Measurements from ENCODE around the gene RTN1.

Gene RTN1

DNA sequence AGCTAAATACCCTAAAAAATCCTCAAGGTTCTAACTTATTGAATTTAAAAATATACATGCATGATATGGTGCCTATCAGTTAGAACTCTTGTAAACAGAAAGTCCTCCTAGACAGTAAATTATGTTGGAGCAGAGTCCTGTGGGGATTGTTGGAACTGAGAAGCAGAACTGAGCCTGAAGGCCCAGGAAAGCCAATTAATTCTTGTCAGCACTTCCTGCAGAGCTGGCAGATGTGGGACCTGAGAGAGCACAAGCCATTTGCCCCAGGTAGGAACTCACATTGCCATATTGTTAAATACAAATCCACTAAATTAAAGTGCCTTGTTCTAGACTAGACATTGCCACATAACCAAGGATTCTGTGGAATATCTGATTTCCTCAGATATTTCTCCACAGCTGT lies 117.1 kb downstream of the RTN1 start:
- no peak for TF ChIP-seq GATA3 (IDR thresholded peaks at IDR 0.05; ENCODE audit: low read depth, low read length)
- TF ChIP-seq GATA2 (IDR thresholded peaks at IDR 0.05; ENCODE audit: low read depth, low read length): no peak

DNA sequence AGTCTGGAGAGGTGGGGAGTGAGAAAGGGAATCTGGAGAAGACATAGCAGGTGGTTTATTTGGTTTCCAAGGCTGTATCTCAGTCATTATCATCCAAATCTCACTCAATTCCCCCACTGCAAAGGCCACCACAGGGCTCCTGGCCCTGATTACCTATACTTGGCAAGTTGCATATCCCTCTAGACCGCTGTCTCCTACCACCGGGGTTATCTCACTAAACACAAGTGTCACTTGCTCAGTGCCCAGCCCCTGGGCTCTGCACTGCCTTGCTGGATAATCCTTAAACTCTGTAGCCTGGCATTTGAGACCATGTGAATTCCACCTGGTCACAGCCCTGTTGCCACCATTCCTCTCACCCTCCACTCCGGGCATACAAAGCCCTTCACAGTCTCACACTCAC lies 119.0 kb downstream of the RTN1 start:
- TF ChIP-seq GATA2 (IDR thresholded peaks at IDR 0.05; ENCODE audit: low read depth, low read length): no peak
- TF ChIP-seq GATA3 (IDR thresholded peaks at IDR 0.05; ENCODE audit: low read depth, low read length): no peak

DNA sequence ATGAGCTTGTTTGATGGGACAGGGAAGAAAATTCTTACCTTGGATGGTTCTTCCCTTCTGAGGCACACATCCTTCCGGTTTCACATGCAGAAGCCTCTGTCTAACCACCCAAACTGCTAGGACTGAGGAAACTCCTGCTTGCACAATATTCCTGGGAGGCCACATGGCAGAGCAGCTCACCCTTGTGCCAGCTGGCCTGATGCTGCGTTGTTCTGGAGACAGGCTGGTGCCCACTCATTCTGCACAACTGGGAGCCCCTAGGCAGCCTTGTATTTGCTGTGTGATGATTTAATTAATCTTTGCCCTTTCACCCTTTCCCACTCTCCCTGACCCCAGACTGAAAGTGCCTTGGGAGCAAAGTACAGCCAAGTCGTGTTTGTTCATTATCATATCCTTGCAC lies 130.8 kb downstream of the RTN1 start:
- TF ChIP-seq GATA3 (IDR thresholded peaks at IDR 0.05; ENCODE audit: low read depth, low read length) (no peak), GATA2 (IDR thresholded peaks at IDR 0.05; ENCODE audit: low read depth, low read length) (no peak)

- no peak for TF ChIP-seq GATA3 (IDR thresholded peaks at IDR 0.05; ENCODE audit: low read depth, low read length)
These were observed 142.3 kb downstream of the RTN1 start for GRCh38 chr14:59728304-59728703.

GRCh38 chr14:59727073-59727661 lies 143.4 kb downstream of the RTN1 start:
- TF ChIP-seq GATA2 (IDR thresholded peaks at IDR 0.05; ENCODE audit: low read depth, low read length): no peak
- no peak for TF ChIP-seq GATA3 (IDR thresholded peaks at IDR 0.05; ENCODE audit: low read depth, low read length)

DNA sequence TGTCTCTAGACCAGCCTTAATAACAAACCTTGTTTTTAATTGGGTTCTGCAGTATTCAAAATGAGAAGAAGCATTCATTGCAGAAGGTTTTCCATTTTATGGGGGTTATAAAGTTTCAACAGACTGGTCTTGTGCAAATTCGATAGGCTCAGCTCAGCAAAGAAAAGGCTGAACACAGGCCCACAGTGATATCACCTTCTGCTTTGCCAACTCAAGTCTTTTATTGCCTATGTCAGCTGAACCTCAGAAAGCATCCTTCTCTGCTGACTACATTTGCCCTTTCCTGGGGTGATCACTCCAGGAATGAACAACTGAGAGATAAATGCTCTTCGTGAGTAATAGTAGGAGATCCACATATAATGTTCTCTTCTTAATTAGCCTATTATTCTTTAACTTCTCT lies 159.5 kb downstream of the RTN1 start:
- no peak for TF ChIP-seq GATA3 (IDR thresholded peaks at IDR 0.05; ENCODE audit: low read depth, low read length)
- TF ChIP-seq GATA2 (IDR thresholded peaks at IDR 0.05; ENCODE audit: low read depth, low read length): no peak

DNA sequence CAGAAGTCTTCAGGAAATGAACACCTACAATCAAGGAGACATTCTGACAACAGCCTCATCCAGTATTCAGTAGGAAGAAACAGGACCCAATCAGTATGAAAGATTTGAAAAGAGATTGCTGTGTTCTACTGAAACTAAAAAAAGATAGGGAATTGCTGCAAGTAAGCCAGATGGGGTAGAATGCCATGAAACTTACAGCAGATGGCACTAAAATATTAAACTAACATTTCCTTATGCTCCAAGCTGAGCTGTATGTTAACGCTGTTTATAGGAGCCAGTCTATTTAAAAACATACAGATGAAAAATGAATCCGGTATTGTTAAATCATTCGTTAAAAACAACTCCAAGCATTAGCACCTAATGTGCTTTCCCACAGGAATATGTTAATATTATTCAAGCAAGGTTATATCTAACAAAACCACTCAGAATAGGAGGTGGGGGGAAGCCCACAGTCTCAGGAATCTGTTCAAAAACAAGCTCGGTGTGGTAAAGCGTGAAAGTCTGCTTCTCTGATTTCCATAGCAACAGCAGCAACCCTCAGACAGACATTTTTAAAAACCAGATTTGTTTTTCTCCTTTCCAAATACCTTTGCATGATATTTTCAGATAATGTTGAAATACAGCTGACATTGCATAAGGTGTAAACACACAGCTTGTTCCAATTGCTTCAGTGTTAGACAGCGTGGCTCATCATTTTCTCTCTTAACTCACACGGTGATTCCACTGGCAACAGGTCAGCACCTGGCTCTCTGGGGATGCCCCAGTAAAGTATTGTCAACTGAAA lies 162.6 kb downstream of the RTN1 start:
- TF ChIP-seq GATA3 (IDR thresholded peaks at IDR 0.05; ENCODE audit: low read depth, low read length) (no peak), GATA2 (IDR thresholded peaks at IDR 0.05; ENCODE audit: low read depth, low read length) (no peak; the same call in 1 of the 2 replicates)

GRCh38 chr14:59705866-59706265 lies 164.7 kb downstream of the RTN1 start:
- TF ChIP-seq GATA3 (IDR thresholded peaks at IDR 0.05; ENCODE audit: low read depth, low read length) (no peak), GATA2 (IDR thresholded peaks at IDR 0.05; ENCODE audit: low read depth, low read length) (no peak)

DNA sequence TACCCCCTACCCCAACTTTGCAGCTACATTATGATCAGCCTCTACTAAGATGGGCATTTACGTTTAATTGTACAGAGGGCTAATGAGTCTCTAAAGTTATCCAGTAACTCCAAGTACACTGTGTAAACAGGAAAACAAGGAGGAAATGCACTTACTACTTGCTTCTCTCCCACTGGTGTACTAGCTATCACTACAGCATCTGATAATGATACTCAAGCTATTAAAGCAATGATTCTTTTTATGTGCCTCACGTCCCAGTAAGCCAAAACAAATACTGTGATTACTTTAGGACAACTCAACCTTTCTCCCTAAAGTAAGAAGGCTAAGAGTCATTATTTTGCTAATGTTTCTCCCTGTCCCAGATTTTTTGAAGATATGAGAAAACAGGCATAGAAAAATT lies 165.3 kb downstream of the RTN1 start:
- TF ChIP-seq GATA2 (IDR thresholded peaks at IDR 0.05; ENCODE audit: low read depth, low read length) (no peak), GATA3 (IDR thresholded peaks at IDR 0.05; ENCODE audit: low read depth, low read length) (no peak)

- no peak for TF ChIP-seq GATA3 (IDR thresholded peaks at IDR 0.05; ENCODE audit: low read depth, low read length)
- TF ChIP-seq GATA2 (IDR thresholded peaks at IDR 0.05; ENCODE audit: low read depth, low read length): no peak
These were observed 166.4 kb downstream of the RTN1 start for GRCh38 chr14:59704054-59704645.

DNA sequence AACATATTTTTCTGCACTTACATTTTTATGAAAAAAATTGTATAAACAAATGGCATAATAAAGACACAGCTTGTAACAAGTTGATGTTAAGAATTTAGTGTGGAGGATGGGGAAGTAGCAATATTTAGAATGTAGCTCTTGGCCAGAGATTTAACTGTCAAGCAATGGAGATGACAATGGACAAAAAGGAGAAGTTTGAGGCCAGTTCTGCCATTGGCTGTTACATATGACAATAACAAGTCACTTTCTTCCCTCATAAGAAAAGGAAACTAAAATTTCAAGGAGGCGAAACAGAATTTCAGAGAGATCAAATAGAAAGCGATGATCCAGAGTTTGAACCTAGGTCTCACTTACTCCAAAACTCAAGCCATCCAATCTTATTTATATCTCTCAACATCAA lies 171.1 kb downstream of the RTN1 start:
- no peak for TF ChIP-seq GATA3 (IDR thresholded peaks at IDR 0.05; ENCODE audit: low read depth, low read length)
- TF ChIP-seq GATA2 (IDR thresholded peaks at IDR 0.05; ENCODE audit: low read depth, low read length): no peak

- TF ChIP-seq GATA3 (IDR thresholded peaks at IDR 0.05; ENCODE audit: low read depth, low read length): no peak
- no peak for TF ChIP-seq GATA2 (IDR thresholded peaks at IDR 0.05; ENCODE audit: low read depth, low read length)
These were observed 171.8 kb downstream of the RTN1 start for GRCh38 chr14:59698793-59699192.

DNA sequence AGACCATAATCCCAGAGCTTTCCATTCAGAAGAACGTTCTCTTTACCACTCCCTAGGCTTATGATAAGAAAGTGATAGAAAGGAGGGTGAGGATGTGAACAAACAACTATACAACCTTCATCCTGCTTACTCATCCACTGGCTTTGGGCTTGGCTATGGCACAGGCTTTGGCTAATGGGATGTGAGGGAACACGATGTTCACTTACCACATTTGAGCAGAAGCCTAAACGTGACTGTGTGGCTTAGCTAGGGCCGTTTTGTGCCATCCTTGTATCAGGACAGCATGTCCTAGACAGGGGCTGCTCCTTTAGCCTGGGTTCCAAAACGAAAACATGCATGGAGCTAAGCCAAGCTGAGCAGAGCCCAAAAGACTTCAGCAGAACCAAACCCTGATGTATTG lies 175.4 kb downstream of the RTN1 start:
- TF ChIP-seq GATA3 (IDR thresholded peaks at IDR 0.05; ENCODE audit: low read depth, low read length) (no peak), GATA2 (IDR thresholded peaks at IDR 0.05; ENCODE audit: low read depth, low read length) (no peak)

- TF ChIP-seq GATA3 (IDR thresholded peaks at IDR 0.05; ENCODE audit: low read depth, low read length) (no peak), GATA2 (IDR thresholded peaks at IDR 0.05; ENCODE audit: low read depth, low read length) (no peak)
These were observed 179.3 kb downstream of the RTN1 start for GRCh38 chr14:59691266-59691665.

- TF ChIP-seq GATA2 (IDR thresholded peaks at IDR 0.05; ENCODE audit: low read depth, low read length) (no peak), GATA3 (IDR thresholded peaks at IDR 0.05; ENCODE audit: low read depth, low read length) (no peak)
These were observed 180.2 kb downstream of the RTN1 start for GRCh38 chr14:59690426-59690825.
